TTC549 (cell line): ENCODE results near the gene BCR.

Source experiments
- FAIRE-seq: peaks from 2 replicates; lab custom pipeline; 2012; peaks lifted over from hg19 to GRCh38; lab: Jason Lieb, UNC

The BCR gene

GRCh38 chr22:23232094-23232905 lies 52.0 kb downstream of the BCR start:
- FAIRE-seq, result no peak

DNA sequence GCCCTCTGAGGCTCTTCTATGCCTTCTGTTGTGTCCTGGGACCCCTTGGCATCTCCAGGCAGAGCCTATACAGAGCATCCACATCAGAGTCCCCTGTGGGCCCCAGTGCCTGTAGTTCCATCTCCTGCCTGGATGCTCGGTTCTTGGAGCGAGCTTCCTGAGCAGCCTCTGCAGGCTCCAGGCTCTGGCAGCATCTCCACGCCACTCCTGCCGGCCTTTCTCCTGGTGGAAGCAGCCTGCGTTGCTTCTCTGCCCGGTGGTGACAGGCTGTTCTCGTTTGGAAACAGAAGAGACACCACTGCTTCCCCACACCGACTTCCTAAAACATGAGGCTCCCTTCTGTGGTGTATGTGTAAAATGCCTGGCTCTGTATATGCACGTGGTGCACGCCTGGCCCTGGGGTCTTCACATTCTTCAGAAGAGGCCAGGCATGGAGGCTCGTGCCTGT lies 52.8 kb downstream of the BCR start:
- no peak for FAIRE-seq

DNA sequence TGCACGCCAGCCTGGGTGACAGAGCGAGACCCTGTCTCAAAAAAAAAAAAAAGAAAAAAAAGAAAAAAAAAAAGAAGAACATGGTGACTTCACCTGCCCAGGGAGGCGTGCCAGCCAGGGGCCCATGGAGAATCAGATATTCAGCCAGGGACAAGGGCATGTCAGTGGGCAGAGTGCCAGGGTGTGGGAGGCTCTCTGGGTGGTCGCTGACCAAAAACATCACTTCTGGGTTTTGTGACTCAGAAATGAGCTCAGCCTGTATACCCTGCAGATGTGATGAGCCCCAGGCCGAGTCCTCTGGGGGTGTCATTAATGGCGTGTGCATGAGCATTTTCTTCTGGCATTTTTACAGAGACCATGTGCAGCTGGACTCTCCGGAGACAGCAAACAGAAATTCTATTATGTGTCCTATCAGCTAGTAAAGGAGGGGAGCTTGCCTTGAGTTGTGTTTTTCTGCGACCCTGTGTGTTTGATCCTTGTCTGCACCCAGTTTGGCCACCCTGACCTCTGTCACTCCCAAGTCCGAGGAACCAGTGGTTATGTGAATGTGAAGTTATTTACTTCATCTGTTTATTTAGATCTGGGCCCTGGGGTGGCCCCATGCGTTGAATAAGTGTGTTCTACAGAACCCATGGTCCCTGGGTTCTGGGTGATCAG lies 53.6 kb downstream of the BCR start:
- FAIRE-seq, result no peak

DNA sequence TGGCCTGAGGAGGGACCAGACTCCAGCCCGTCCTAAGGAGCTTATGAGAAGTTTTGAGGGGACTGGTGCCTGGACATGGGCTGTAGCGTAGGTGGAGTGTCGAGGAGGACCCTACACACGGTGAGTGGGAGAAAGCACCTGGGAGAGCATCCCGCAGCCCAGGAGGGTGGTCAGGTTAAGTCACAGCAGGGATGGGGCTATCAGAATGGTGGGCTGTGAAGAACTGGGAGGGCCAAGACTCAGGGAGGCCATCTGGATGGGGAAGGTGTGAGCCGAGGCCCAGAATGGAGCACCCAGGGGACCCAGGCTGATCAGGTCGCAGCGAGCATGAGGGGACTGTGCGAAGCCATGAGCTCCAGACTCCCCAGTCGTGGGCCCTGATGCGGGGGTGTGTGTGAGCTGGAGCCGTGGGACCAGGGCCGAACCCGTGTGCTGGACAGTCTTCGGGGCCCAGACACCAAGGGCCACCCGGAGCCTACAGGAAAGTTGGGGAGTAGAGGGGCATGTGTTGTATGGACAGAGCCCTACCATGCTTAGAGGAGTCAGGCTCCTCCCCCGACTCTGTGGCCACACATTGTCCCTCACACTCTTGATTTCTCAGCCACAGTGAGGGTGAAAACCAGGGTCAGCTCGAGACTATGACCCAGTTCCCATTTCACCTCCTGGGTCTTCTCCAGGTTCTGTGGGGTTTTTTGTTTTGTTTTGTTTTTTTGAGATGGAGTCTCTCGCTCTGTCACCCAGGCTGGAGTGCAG lies 54.3 kb downstream of the BCR start:
- FAIRE-seq, result no peak

DNA sequence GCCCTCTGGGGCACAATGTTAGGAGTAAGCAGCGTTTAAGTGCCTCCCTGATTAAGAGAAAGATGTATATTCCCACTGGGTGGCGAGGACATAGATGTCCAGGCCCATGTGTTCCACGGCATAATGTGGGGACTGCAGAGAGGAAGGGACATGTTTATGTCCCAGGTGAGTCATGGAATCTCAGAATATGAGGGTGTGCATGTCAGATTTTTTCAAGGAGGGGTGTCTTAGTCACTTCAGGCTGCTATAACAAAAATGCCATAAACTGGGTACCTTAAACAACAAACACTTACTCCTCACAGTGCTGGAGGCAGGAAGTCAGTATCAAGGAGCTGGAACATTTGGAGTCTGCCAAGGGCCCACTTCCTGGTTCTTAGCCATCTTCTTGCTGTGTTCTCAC lies 55.1 kb downstream of the BCR start:
- no peak for FAIRE-seq

DNA sequence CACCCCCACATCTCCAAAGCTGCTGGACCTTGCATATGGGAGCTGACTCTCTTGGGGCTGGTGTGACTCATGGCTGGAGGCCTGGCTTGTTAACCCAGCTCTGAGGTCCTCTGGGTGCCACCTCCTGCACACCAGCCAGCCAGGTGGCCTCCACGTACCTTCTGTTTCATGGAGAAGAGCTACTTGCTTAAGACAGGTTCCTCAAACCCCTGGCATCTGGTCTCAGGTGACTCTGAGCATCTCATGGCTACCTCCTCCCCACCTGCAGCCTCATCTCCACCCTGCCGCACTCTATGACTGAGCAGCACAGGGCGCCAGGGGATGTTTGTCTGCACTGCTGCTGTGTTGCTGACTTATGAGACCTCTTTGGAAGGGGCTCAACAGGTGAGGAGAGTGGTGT lies 55.7 kb downstream of the BCR start:
- FAIRE-seq, result no peak

DNA sequence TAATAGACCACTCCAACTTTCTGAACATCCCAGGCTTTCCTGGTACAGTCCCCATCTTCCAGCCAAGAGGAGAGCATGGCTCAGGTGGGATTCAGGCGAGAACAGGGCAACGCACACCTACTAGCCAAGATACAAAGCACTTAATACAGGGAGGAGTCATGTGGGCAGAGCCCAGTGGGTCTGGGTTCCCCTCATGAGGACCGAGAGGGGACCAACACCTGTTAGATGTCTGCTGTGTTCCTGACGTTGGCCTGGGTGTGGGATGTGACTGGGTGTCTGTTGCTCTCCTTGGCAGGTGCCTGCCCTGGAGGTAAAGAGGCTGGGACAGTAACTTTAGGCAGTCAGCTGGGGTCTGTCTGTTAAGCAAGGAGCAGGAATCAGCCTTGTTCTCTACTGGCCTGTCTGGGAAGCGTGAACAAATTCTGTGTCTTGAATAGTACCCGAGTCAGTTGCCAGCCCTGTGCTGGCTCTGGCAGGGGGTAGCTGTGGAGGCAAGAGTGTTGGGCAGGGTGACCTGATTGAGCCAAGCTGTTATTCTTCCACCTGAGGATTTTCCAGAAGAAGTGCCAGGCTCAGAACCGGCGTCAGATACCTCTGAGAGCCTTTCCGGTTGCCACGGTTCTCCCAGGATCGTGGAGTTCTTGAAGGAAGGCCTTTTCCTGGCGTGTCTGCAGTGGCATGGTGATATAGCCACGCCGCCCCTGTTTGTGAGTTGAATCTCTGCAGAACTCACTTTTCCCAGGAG lies 56.3 kb downstream of the BCR start:
- no peak for FAIRE-seq

DNA sequence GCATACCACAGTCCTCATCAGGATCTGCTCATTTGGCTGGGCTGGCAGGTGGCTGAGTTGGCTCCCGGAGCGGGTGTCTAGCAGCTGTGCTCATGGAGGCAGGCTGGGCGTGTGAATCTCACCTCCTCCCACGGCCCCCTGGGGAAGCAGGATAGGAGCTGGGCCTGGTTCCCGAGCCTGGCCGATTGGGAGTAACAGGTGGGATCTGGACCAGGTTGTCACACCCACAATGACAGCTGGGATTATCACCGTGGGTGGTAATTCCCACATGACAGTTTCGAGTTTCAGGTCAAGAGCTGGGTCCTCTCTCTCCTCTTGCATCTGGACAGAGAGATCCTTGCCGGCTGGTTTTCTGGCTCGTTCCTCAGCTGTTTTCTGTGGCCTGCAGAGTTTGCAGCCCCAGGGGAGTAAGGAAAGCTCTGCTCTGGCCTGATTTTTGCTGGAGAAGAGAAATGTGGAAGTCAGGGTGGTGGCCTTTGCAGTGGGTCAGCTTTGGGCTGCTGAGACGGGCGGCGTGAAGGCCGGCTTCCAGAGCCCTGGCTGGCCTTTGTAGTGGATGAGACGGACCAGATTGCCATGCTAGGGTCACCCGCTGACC lies 57.0 kb downstream of the BCR start:
- FAIRE-seq, result no peak

DNA sequence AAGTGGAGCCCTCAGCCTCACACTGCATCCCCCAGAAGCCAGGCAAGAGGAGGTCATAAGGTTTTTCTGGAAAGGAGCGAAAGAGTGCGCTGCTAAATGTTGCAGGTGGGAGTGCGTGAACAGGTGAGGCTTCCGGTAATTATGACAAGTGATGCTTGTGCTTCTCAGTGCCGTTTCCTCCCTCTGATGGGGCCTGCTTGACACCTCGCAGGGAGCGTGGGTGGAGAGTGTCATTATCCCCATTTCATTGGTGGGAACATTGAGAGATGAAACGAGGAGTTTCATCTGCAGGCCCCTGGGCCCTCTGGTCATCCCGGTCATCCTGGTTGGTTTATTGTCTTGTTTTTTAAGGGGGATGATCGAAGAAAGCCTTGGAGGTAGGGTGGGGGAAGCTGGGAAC lies 57.5 kb downstream of the BCR start:
- no peak for FAIRE-seq

DNA sequence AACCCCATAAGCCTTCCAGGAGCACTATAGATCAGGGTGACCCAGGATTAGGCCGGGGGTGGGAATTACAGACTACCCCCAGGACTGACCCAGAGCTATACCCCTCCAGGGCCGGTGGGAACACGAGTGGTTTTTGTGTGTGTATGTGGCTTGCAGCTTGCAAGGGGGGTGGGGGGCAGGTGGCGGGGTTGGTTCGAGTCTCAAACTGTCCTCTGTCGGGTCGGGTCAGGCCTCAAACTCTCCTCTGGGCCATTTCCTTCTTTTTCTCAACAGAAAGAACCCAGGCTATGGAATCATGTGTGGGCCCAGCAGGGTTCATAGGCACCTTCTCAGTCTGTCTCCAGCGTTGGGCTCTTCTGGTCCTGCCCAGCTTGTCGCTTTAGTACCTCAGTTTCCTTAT lies 58.4 kb downstream of the BCR start:
- FAIRE-seq, result no peak

GRCh38 chr22:23239429-23239828 lies 59.1 kb downstream of the BCR start:
- FAIRE-seq, result no peak

DNA sequence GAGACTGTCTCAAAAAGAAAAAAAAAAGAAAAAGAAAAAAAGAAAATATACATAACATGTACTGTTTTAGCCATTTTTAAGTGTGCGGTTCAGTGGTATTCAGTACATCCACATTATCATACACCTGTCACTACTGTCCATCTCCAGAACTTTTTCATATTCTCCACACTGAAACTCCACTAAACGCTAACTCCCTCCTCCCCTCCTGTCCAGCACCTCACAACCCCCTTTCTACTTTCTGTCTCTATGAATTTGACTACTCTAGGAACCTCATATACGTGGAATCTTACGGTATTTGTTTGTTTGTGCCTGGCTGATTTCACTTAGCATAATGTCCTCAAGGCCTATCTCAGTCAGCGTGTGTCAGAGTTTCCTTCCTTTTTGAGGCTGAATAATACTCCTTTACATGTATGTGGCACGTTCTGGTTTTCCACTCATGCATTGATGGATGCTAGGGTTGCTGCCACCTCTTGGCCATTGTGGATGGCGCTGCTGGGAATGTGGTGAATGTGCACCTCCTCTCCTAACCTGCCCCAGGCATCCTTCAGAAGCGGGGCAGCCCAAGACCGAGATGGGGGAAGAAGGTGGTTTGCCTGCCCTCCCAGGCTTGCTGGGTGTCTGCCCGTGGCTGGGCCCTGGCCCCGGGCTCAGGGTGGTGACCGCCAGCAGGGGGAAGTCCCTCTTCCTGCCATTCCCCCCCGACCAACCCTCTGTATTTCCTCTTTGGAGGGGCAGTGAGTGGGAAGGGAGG lies 60.5 kb downstream of the BCR start:
- no peak for FAIRE-seq

GRCh38 chr22:23241562-23242472 lies 61.5 kb downstream of the BCR start:
- FAIRE-seq, result no peak

GRCh38 chr22:23242473-23243001 lies 62.2 kb downstream of the BCR start:
- no peak for FAIRE-seq

GRCh38 chr22:23243006-23243573 lies 62.8 kb downstream of the BCR start:
- no peak for FAIRE-seq

- no peak for FAIRE-seq
Observed at GRCh38 chr22:23243859-23244689, 63.8 kb downstream of the BCR start.

- no peak for FAIRE-seq
Observed at GRCh38 chr22:23244690-23245044, 64.4 kb downstream of the BCR start.

DNA sequence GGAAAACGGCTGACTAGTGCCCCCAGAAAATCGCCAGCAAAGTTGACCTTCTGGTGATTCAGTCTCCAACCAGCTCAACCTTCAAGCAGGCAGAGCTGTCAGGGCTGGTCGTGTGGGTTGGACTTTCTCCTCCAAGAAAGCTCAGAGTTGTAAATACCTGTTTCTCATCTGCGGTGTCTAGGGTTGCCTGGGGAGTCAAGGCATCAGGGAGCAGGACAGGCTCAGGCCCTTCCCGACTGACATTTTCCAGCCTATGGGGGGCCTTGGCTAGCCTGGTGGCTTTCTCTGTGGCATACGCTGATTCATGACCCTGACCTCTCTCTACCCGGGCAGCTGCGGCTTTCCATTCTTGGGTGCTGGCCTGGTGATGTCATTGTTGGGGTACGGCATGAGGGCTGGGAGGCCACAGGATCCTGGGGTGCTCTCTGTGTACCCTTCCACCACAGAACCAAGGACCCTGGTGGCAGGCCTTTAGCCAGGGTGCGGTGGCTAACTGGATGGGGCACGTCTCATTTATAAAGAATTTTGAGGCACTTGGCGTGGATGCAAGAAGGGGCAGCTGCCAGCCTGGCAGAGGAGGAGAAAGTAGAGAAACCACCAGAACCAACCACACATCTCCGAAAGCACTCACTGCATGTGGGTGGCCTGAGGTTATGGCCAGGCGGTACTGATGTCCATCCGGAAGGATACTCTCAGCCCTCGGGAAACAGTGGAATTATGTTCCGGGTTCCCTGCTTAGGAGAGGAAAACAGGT lies 64.9 kb downstream of the BCR start:
- FAIRE-seq, result no peak
